LNCaP clone FGC (cell line): ENCODE results near the gene PYROXD2.

Experiments used
- DNase-seq: peaks from one replicate; pipeline ENCODE4 v3.0.0-alpha.2; 2011; ENCODE audit warnings: low read depth
- H3K4me3 ChIP-seq: 2 replicates; pipeline ENCODE4 v1.5.1; 2011; ENCODE audit warnings: mild to moderate bottlenecking, low read depth, low read length, control low read depth
- CTCF ChIP-seq: IDR thresholded peaks from 2 replicates; pipeline ENCODE4 v1.5.1; 2012; ENCODE audit warnings: mild to moderate bottlenecking; ENCODE audit not compliant: control insufficient read depth, insufficient read depth; ENCODE audit errors: extremely low read depth

PYROXD2 gene

GRCh38 chr10:98400482-98400881 is 14.5 kb downstream of the PYROXD2 start:
- no peak overlapping the region for H3K4me3 ChIP-seq
- DNase-seq, result no peak
- TF ChIP-seq CTCF, result no peak

DNA sequence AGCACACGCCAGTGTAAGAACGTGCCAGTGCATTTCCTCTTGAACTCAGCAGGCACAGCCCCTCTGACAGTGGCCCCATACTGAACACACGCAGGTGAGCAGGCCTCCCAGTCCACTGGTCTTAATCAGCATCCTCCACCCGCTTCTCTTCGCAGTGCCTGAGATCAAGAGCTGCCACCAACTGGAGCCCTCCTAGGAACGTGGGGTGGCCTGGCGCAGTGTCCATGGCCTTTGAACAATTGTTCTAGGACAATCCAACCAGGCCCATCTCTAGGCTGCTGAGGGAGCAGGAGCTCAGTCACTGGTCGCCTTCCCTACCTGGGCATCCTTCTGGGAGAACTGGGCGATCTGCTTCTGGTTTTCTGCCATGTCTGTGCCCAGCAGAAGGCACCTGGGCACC is 15.2 kb downstream of the PYROXD2 start:
- no peak for DNase-seq
- no peak overlapping the region for H3K4me3 ChIP-seq
- TF ChIP-seq CTCF, result no peak

DNA sequence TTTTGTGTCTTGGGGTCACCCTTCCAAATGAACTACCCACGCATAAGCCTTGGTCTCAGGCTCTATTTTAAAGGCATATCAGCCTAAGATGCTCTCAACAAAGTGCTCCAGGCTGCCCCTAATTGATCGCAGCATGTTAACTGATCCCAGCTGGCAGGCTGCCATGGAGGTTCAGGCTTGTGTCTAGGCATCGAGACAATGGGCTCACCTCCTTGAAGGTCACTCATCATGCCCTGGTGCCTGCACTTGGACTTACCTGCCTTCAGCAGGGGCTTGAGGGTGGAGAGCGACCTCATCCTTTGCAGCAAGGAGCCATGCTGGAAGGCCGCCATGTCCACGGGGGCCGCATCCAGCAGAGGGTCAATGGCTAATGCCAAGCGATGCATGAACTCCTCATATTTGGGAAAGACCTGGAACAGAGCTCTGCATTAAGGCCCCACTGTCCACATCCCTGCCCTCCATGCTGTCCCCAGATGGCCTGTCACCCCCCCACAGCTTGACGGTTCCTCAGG is 17.8 kb downstream of the PYROXD2 start:
- no peak for DNase-seq
- H3K4me3 ChIP-seq, result no peak overlapping the region
- no peak for TF ChIP-seq CTCF

DNA sequence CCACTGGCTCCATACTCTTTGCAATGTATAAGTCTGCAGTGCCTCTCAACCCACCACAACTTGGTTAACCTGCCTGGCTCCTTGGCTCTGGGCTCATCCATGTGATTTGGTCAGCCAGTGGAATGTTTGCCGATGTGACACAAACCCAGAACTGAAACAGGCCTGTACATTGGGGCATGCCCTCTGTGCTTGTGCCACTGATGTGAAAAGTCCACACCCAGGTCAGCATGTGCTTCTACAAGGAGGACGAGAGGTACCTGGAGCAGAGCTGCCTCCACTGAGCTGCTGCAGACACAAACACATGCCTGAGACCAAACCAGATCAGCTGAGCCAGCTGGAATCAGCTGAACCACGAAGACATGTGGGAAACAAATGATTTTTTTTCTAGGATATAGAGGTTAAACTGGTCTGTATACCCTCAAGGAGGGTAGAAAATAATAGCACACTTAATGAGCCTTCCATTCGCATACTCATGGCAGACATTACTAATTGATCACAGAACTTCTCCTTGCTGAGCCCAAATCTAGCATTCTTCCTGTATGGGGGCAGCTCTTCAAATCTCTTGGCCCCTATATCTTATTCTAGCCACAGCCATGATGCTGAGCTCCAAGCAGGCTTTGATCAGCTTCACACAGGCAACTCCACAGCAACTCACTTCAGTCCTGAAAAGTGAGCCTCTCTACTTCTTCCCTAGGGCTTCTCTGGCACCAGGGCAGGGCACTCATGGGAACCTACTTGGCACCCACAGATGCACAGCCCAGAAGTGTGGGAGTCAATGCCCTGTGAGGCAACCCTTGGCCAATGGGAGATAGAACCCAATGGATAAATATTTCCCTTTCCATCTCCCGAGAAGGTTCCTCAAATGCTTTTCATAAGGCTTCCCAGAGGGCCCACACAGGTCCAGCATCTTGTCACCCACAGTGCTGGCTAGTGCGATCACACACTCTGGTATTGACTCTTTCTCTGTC is 18.6 kb downstream of the PYROXD2 start:
- TF ChIP-seq CTCF, result no peak
- DNase-seq, result no peak
- no peak overlapping the region for H3K4me3 ChIP-seq

- H3K4me3 ChIP-seq, result no peak overlapping the region
- DNase-seq, result no peak
- no peak for TF ChIP-seq CTCF
These were observed 20.0 kb downstream of the PYROXD2 start for GRCh38 chr10:98394851-98395440.

DNA sequence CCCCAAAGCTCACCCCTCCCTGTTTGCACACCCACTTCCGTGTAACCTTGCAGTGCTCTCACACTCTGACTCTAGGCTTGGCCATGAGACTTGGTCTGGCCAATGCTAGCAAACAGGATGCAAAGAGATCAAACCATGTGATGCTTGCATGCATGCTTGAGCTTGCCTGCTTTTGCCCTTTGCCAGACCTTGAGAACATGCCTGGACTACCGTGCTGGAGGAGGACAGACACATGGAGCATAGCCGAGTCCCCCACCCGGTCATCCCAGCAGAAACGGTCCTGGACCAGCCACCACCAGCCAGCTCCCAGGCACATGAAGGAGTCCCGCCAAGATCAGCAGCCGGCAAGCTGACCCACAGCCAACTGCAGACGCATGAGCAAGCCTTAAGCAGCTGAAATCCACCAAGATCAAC is 23.4 kb downstream of the PYROXD2 start:
- no peak overlapping the region for H3K4me3 ChIP-seq
- DNase-seq, result no peak
- no peak for TF ChIP-seq CTCF
